Thymus (tissue), 11 donors: ENCODE data around the gene ERGIC1. TPM values are rescaled to one million over a fixed set of nuclear protein-coding genes. Genes with fewer than 3 reads are reported as not detected.
A peak's percentile ranks its signal among the peaks of the same experiment; 100 is the strongest.

Experiments
- DNase-seq, 9 donors: peaks; one replicate each; pipeline ENCODE4 v3.0.0-alpha.2; 2013; ENCODE audit warnings: low spot score in 9 of 9, low read depth in 6 of 9, missing footprints in 1 of 9
- H3K27ac ChIP-seq, 2 donors: one replicate each; pipeline ENCODE4 v1.5.1; 2013; ENCODE audit warnings: control low read depth in 1 of 2, low read depth in 1 of 2, low read length in 1 of 2, mild to moderate bottlenecking in 1 of 2, moderate library complexity in 1 of 2
- H3K27me3 ChIP-seq, 2 donors: one replicate each; pipeline ENCODE4 v1.5.1; 2013; ENCODE audit warnings: low read length in 1 of 2; ENCODE audit not compliant: control insufficient read depth in 2 of 2, insufficient read depth in 1 of 2
- H3K36me3 ChIP-seq, 2 donors: one replicate each; pipeline ENCODE4 v1.5.1; 2013; ENCODE audit warnings: low read length in 1 of 2, mild to moderate bottlenecking in 1 of 2, moderate library complexity in 1 of 2; ENCODE audit not compliant: control insufficient read depth in 2 of 2, insufficient read depth in 2 of 2
- H3K4me1 ChIP-seq, 2 donors: one replicate each; pipeline ENCODE4 v1.5.1; 2013; ENCODE audit warnings: low read length in 2 of 2; ENCODE audit not compliant: control insufficient read depth in 2 of 2, insufficient read depth in 2 of 2
- H3K4me3 ChIP-seq, 2 donors: one replicate each; pipeline ENCODE4 v1.5.1; 2013; ENCODE audit warnings: low read length in 2 of 2, control low read depth in 1 of 2, mild to moderate bottlenecking in 1 of 2
- H3K9me3 ChIP-seq, 2 donors: one replicate each; pipeline ENCODE4 v1.5.1; 2013; ENCODE audit warnings: low read length in 1 of 2, mild to moderate bottlenecking in 1 of 2; ENCODE audit not compliant: control insufficient read depth in 2 of 2, insufficient read depth in 1 of 2
- WGBS: extraction: QIAGEN DNeasy Blood & Tissue Kit; methylation state at CpG from one replicate; pipeline ENCODE4 v1.1.7; 2013; 5-methylcytosine and 5-hydroxymethylcytosine counted together
- polyA plus RNA-seq: library from polyadenylated mRNA; stranded (reverse); fragments of 200-250 nt; gene quantifications from one replicate; pipeline ENCODE4 v1.2.3, GENCODE V29; 2013
- total RNA-seq: library from RNA; stranded (reverse); fragments of 120-200 nt; gene quantifications from one replicate; pipeline ENCODE4 v1.2.4, GENCODE V29; 2013
- donor health status: healthy.

The ERGIC1 gene
- total and polyA plus RNA-seq, 2 donors, result 57.2 to 69.2 TPM

GRCh38 chr5:172839669-172840431, 5.8 kb downstream of the ERGIC1 start:
- Histone ChIP-seq H3K27ac (peak overlapping the region; percentile 0 to 30), H3K4me1 (peaks cover 45 to 61% of the 10 kb centered on the region in 2 donors), H3K36me3 (peaks cover 25 to 31% of the 10 kb centered on the region in 2 donors), H3K27me3 (no peaks in the 10 kb centered on the region), H3K4me3 (no peak overlapping the region), H3K9me3 (peaks cover 0 to 5% of the 10 kb centered on the region in 2 donors)
- DNase-seq, result no peak
- WGBS, result 92% methylated on average over 13 of the region's 13 CpGs

- Histone ChIP-seq H3K4me1 (peaks cover 43 to 55% of the 10 kb centered on the region in 2 donors), H3K27ac (peak overlapping the region in 1 of 2 donors; percentile 0), H3K9me3 (peaks cover 0 to 5% of the 10 kb centered on the region in 2 donors), H3K36me3 (peaks cover 28 to 31% of the 10 kb centered on the region in 2 donors), H3K27me3 (no peaks in the 10 kb centered on the region), H3K4me3 (no peak overlapping the region)
- WGBS, result 96% methylated on average over 12 of the region's 12 CpGs
- no peak for DNase-seq
These were observed 6.5 kb downstream of the ERGIC1 start for GRCh38 chr5:172840432-172841154.

GRCh38 chr5:172841256-172841655, 7.2 kb downstream of the ERGIC1 start:
- Histone ChIP-seq H3K27ac (no peak overlapping the region), H3K4me1 (peaks cover 42 to 51% of the 10 kb centered on the region in 2 donors)
- 70% methylated on average over 6 of the region's 6 CpGs for WGBS

GRCh38 chr5:172843825-172844576, 9.9 kb downstream of the ERGIC1 start:
- H3K27ac ChIP-seq, result no peak overlapping the region
- no peaks in the 10 kb centered on the region for H3K9me3 ChIP-seq
- 98% methylated on average over 18 of the region's 18 CpGs for WGBS
- H3K27me3 ChIP-seq, result no peaks in the 10 kb centered on the region
- H3K4me3 ChIP-seq, result no peak overlapping the region
- peaks cover 30 to 36% of the 10 kb centered on the region in 2 donors for H3K4me1 ChIP-seq
- no peak for DNase-seq
- peaks cover 26 to 34% of the 10 kb centered on the region in 2 donors for H3K36me3 ChIP-seq

More at GRCh38 chr5:172841256-172841655, 7.2 kb downstream of the ERGIC1 start:
- Histone ChIP-seq H3K9me3 (peaks cover 0 to 5% of the 10 kb centered on the region in 2 donors), H3K27me3 (no peaks in the 10 kb centered on the region), H3K4me3 (no peak overlapping the region), H3K36me3 (peaks cover 31% of the 10 kb centered on the region in 2 donors)
- DNase-seq, result no peak

- peaks cover 35 to 41% of the 10 kb centered on the region in 2 donors for H3K4me1 ChIP-seq
- WGBS, result 89% methylated on average over 2 of the region's 2 CpGs
- peaks cover 25 to 37% of the 10 kb centered on the region in 2 donors for H3K36me3 ChIP-seq
These were observed 10.5 kb downstream of the ERGIC1 start for GRCh38 chr5:172844577-172844838.

GRCh38 chr5:172845154-172845553, 11.1 kb downstream of the ERGIC1 start:
- DNase-seq, result no peak
- H3K4me3 ChIP-seq, result no peak overlapping the region
- no peaks in the 10 kb centered on the region for H3K9me3 ChIP-seq
- peaks cover 18 to 34% of the 10 kb centered on the region in 2 donors for H3K36me3 ChIP-seq
- no peak overlapping the region for H3K27ac ChIP-seq
- 62% methylated on average over 7 of the region's 7 CpGs for WGBS
- no peaks in the 10 kb centered on the region for H3K27me3 ChIP-seq
- H3K4me1 ChIP-seq, result peaks cover 35 to 41% of the 10 kb centered on the region in 2 donors

More at GRCh38 chr5:172844577-172844838, 10.5 kb downstream of the ERGIC1 start:
- Histone ChIP-seq H3K27ac (no peak overlapping the region), H3K9me3 (no peaks in the 10 kb centered on the region), H3K27me3 (no peaks in the 10 kb centered on the region), H3K4me3 (no peak overlapping the region)
- no peak for DNase-seq

DNA sequence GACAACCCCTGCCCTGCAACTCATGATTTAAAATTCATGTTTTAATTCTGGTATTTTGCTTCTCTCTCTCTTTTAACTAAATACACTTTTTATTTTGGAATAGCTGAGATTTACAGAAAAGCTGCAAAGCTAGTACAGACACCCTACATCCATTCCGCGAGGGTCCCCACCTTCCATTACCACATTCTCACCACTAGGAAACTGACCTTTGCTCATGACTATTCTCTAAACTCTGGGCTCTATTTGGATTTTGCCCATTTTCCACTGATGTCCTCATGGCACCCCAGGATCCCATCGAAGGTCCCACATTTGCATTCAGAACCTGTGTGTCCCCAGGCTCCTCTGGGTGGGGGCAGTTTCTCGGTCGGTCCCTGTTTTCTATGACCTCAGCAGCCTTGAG, 11.5 kb downstream of the ERGIC1 start:
- no peaks in the 10 kb centered on the region for H3K27me3 ChIP-seq
- WGBS, result 99% methylated on average over 5 of the region's 5 CpGs

DNA sequence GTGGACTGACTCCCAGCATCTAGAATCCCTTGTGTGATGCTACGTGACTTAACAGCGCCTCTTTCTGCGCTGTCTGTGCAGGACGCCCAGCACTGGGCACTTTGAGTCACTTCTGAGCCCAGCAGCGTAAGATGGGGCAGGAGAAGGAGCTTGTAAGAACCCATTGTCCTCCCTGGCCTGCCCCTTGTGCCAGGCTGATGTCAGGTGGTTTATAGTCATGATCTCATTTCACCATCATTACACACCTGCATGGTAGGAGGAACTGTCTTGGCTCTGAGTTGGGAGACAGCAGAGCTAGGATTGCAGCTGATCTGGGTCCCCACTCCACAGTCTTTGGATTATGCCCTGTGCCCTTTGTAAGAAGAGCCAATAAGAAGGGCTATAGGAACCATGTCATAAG, 12.2 kb downstream of the ERGIC1 start:
- Histone ChIP-seq H3K27me3 (no peaks in the 10 kb centered on the region), H3K27ac (no peak overlapping the region), H3K4me1 (peaks cover 35 to 40% of the 10 kb centered on the region in 2 donors), H3K9me3 (no peaks in the 10 kb centered on the region), H3K4me3 (no peak overlapping the region), H3K36me3 (peaks cover 12 to 34% of the 10 kb centered on the region in 2 donors)
- 98% methylated on average over 5 of the region's 5 CpGs for WGBS
- DNase-seq, result no peak

More for the DNA sequence above, 11.5 kb downstream of the ERGIC1 start:
- no peak for DNase-seq
- Histone ChIP-seq H3K4me1 (peaks cover 35 to 44% of the 10 kb centered on the region in 2 donors), H3K27ac (no peak overlapping the region), H3K36me3 (peaks cover 14 to 34% of the 10 kb centered on the region in 2 donors), H3K4me3 (no peak overlapping the region), H3K9me3 (no peaks in the 10 kb centered on the region)
